DMS53 treated with DMSO at 0.1 percent for 48 hours (cell line): Measurements from ENCODE around the gene PCDH9.

Source experiments
- DNase-seq: peaks from one replicate; lab custom pipeline; 2025; ENCODE audit not compliant: unreplicated experiment; lab: John Stamatoyannopoulos, UW

Gene PCDH9

GRCh38 chr13:67167420-67167819 is 62.7 kb downstream of the PCDH9 start:
- no peak for DNase-seq

- DNase-seq: no peak
Observed at GRCh38 chr13:67161176-67161575, 69.0 kb downstream of the PCDH9 start.

- DNase-seq: no peak
Observed at GRCh38 chr13:67158903-67159302, 71.2 kb downstream of the PCDH9 start.

GRCh38 chr13:67156723-67157060 is 73.4 kb downstream of the PCDH9 start:
- no peak for DNase-seq

- DNase-seq: no peak
Observed at GRCh38 chr13:67155898-67156722, 74.0 kb downstream of the PCDH9 start.

- DNase-seq: no peak
Observed at GRCh38 chr13:67152085-67152484, 78.1 kb downstream of the PCDH9 start.

- DNase-seq: no peak
Observed at GRCh38 chr13:67151652-67152051, 78.5 kb downstream of the PCDH9 start.

GRCh38 chr13:67150608-67151007 is 79.5 kb downstream of the PCDH9 start:
- no peak for DNase-seq

- no peak for DNase-seq
Observed at GRCh38 chr13:67148161-67148571, 82.0 kb downstream of the PCDH9 start.

- no peak for DNase-seq
Observed at GRCh38 chr13:67147342-67148133, 82.6 kb downstream of the PCDH9 start.

GRCh38 chr13:67146523-67147130 is 83.5 kb downstream of the PCDH9 start:
- no peak for DNase-seq

GRCh38 chr13:67145950-67146349 is 84.2 kb downstream of the PCDH9 start:
- DNase-seq: no peak

GRCh38 chr13:67143544-67144115 is 86.5 kb downstream of the PCDH9 start:
- no peak for DNase-seq

GRCh38 chr13:67140006-67140405 is 90.1 kb downstream of the PCDH9 start:
- no peak for DNase-seq

GRCh38 chr13:67139551-67139950 is 90.6 kb downstream of the PCDH9 start:
- DNase-seq: no peak

GRCh38 chr13:67138970-67139369 is 91.2 kb downstream of the PCDH9 start:
- no peak for DNase-seq

- no peak for DNase-seq
Observed at GRCh38 chr13:67137044-67137735, 92.9 kb downstream of the PCDH9 start.

- no peak for DNase-seq
Observed at GRCh38 chr13:67136157-67136556, 94.0 kb downstream of the PCDH9 start.

- DNase-seq: no peak
Observed at GRCh38 chr13:67135356-67135755, 94.8 kb downstream of the PCDH9 start.

- no peak for DNase-seq
Observed at GRCh38 chr13:67134417-67135129, 95.6 kb downstream of the PCDH9 start.
